Ureter (tissue), 1 donor: ENCODE results near the gene CACNG4. TPM values are rescaled to one million over a fixed set of nuclear protein-coding genes. Genes with fewer than 3 reads are reported as not detected.

Source experiments
- DNase-seq: peaks from one replicate; pipeline ENCODE4 v3.0.0-alpha.2; 2020; ENCODE audit warnings: low spot score
- total RNA-seq: library from RNA; stranded (reverse); gene quantifications from one replicate; pipeline ENCODE4 v1.2.4, GENCODE V29; 2023
- donor health status: DM: yes; HTN: yes; CAD: no.

Gene CACNG4
- total RNA-seq, 1 donor from 2014 or later = 0.57 TPM

- DNase-seq = no peak
These were observed 21.1 kb downstream of the CACNG4 start for GRCh38 chr17:66985338-66986237.

- no peak for DNase-seq
These were observed 22.2 kb downstream of the CACNG4 start for GRCh38 chr17:66986659-66987058.

GRCh38 chr17:66987059-66987616 is 22.6 kb downstream of the CACNG4 start:
- DNase-seq = no peak

GRCh38 chr17:66988069-66988798 is 23.7 kb downstream of the CACNG4 start:
- no peak for DNase-seq

- no peak for DNase-seq
These were observed 24.6 kb downstream of the CACNG4 start for GRCh38 chr17:66989076-66989475.

GRCh38 chr17:66989579-66989978 is 25.1 kb downstream of the CACNG4 start:
- no peak for DNase-seq

- DNase-seq = no peak
These were observed 25.5 kb downstream of the CACNG4 start for GRCh38 chr17:66990047-66990446.

GRCh38 chr17:66992911-66993442 is 28.5 kb downstream of the CACNG4 start:
- DNase-seq = no peak

- no peak for DNase-seq
These were observed 29.9 kb downstream of the CACNG4 start for GRCh38 chr17:66994361-66994760.

GRCh38 chr17:66994930-66995535 is 30.5 kb downstream of the CACNG4 start:
- DNase-seq = no peak

- no peak for DNase-seq
These were observed 31.4 kb downstream of the CACNG4 start for GRCh38 chr17:66995944-66996343.

- DNase-seq = no peak
These were observed 32.4 kb downstream of the CACNG4 start for GRCh38 chr17:66996926-66997325.

GRCh38 chr17:67003231-67003630 is 38.7 kb downstream of the CACNG4 start:
- DNase-seq = no peak

GRCh38 chr17:67004181-67004580 is 39.7 kb downstream of the CACNG4 start:
- DNase-seq = no peak

GRCh38 chr17:67007266-67007665 is 42.8 kb downstream of the CACNG4 start:
- DNase-seq = no peak

- no peak for DNase-seq
These were observed 43.6 kb downstream of the CACNG4 start for GRCh38 chr17:67008101-67008500.

- DNase-seq = no peak
These were observed 47.1 kb downstream of the CACNG4 start for GRCh38 chr17:67011527-67012175.

- no peak for DNase-seq
These were observed 49.4 kb downstream of the CACNG4 start for GRCh38 chr17:67013891-67014290.

- DNase-seq = no peak
These were observed 50.5 kb downstream of the CACNG4 start for GRCh38 chr17:67015001-67015400.

- DNase-seq = no peak
These were observed 51.7 kb downstream of the CACNG4 start for GRCh38 chr17:67016039-67016762.

GRCh38 chr17:67017910-67018309 is 53.4 kb downstream of the CACNG4 start:
- DNase-seq = no peak
